Measurements from ENCODE around the gene SLC25A48. TPM values are rescaled to one million over a fixed set of nuclear protein-coding genes. Genes with fewer than 3 reads are reported as not detected.

SLC25A48 gene
- total RNA-seq, 1 experiment from 2014 or later = not detected

GRCh38 chr5:135859641-135860040, 25.2 kb downstream of the SLC25A48 start:
- Histone ChIP-seq H3K4me2 (ENCODE audit: low read depth, low read length, poor library complexity, severe bottlenecking) (no peak overlapping the region), H3K27ac (ENCODE audit: low read length) (no peak overlapping the region), H2AFZ (ENCODE audit: low read length) (no peak overlapping the region), H3K9me2 (replicated peaks; ENCODE audit: insufficient read depth, low read length) (no peaks in the 10 kb centered on the region), H4K20me1 (ENCODE audit: insufficient read depth, low read depth, low read length) (no peaks in the 10 kb centered on the region), H3K27me3 (ENCODE audit: low read length) (no peaks in the 10 kb centered on the region), H3K79me2 (ENCODE audit: low read length) (no peaks in the 10 kb centered on the region), H3K4me3 (ENCODE audit: low read length) (no peak overlapping the region), H3K4me1 (ENCODE audit: low read length) (no peaks in the 10 kb centered on the region), H3K9me3 (ENCODE audit: low read length) (no peaks in the 10 kb centered on the region), H3K36me3 (ENCODE audit: insufficient read depth, low read length) (no peaks in the 10 kb centered on the region), H3K9ac (ENCODE audit: low read length) (no peak overlapping the region)
- no peak for DNase-seq

DNA sequence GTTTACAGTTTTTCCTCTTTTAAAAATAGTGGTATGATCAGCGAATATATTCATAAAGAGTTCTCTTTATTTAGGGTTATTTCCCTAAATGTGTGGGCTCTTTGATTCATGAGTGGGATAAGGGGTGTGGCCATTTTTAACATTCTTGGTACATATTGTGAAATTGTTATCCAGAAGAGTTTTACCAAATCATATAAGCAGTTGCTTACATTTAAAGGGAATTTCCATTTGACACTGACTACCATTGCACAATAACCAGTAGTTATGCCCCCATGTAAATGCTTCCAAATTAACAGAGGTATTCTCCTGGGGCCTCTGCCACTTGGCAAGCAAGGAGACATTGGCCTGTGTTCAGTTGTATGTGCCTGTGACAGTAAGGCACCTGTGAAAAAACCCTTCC, 27.2 kb downstream of the SLC25A48 start:
- no peaks in the 10 kb centered on the region for H3K4me1 ChIP-seq (ENCODE audit: low read length)
- H3K9ac ChIP-seq (ENCODE audit: low read length) = no peak overlapping the region
- no peaks in the 10 kb centered on the region for H3K36me3 ChIP-seq (ENCODE audit: insufficient read depth, low read length)
- no peaks in the 10 kb centered on the region for H3K9me2 ChIP-seq (replicated peaks; ENCODE audit: insufficient read depth, low read length)
- H2AFZ ChIP-seq (ENCODE audit: low read length) = no peak overlapping the region
- no peaks in the 10 kb centered on the region for H3K79me2 ChIP-seq (ENCODE audit: low read length)
- no peak for DNase-seq
- no peak overlapping the region for H3K4me2 ChIP-seq (ENCODE audit: low read depth, low read length, poor library complexity, severe bottlenecking)
- no peaks in the 10 kb centered on the region for H3K27me3 ChIP-seq (ENCODE audit: low read length)
- H3K27ac ChIP-seq (ENCODE audit: low read length) = no peak overlapping the region
- H3K4me3 ChIP-seq (ENCODE audit: low read length) = no peak overlapping the region
- H3K9me3 ChIP-seq (ENCODE audit: low read length) = no peaks in the 10 kb centered on the region
- H4K20me1 ChIP-seq (ENCODE audit: insufficient read depth, low read depth, low read length) = no peaks in the 10 kb centered on the region

DNA sequence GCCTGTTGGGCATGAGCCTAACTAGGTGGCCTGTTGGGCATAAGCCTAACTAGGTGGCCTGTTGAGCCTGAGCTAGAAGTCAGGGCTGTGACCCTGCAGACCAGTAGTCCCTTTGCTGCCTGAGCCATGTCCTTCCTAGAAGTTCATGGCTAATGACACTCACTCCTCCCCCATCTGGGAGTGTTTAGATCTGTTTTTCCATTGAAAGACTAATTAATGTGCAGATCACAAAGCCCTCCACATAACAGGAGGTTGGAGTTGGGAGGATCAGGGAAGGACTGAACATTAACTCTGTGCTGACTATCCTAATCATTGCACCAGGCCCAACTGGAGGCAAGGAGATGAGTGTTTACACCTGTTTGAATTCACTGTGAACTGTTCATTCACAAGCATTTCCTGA, 27.6 kb downstream of the SLC25A48 start:
- Histone ChIP-seq H3K4me2 (ENCODE audit: low read depth, low read length, poor library complexity, severe bottlenecking) (no peak overlapping the region), H3K9me2 (replicated peaks; ENCODE audit: insufficient read depth, low read length) (no peaks in the 10 kb centered on the region), H3K4me3 (ENCODE audit: low read length) (no peak overlapping the region), H3K79me2 (ENCODE audit: low read length) (no peaks in the 10 kb centered on the region), H3K9ac (ENCODE audit: low read length) (no peak overlapping the region), H2AFZ (ENCODE audit: low read length) (no peak overlapping the region), H3K36me3 (ENCODE audit: insufficient read depth, low read length) (no peaks in the 10 kb centered on the region), H3K9me3 (ENCODE audit: low read length) (no peaks in the 10 kb centered on the region), H4K20me1 (ENCODE audit: insufficient read depth, low read depth, low read length) (no peaks in the 10 kb centered on the region), H3K27me3 (ENCODE audit: low read length) (no peaks in the 10 kb centered on the region), H3K27ac (ENCODE audit: low read length) (no peak overlapping the region), H3K4me1 (ENCODE audit: low read length) (no peaks in the 10 kb centered on the region)
- DNase-seq = no peak

DNA sequence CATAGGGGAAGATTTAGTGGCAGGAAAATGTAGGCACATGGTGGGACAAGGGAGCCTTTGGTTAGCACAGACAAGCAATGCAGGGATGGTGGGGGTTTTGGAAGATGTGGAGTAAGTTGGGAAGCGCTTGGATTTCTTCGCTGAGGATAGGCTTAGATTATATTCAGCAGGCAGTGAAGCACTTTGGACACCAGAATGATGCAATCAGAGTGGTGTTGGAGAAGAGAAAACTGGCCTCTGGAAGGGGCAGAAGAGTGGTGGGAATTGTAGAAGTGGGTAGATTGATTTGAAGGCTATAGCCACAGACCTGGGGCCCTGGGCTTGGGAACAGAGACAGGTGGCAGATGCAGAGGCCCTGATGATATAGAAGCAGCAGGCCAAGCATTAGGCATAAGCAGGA, 28.3 kb downstream of the SLC25A48 start:
- Histone ChIP-seq H4K20me1 (ENCODE audit: insufficient read depth, low read depth, low read length) (no peaks in the 10 kb centered on the region), H3K9me2 (replicated peaks; ENCODE audit: insufficient read depth, low read length) (no peaks in the 10 kb centered on the region), H3K4me3 (ENCODE audit: low read length) (no peak overlapping the region), H3K4me1 (ENCODE audit: low read length) (no peaks in the 10 kb centered on the region), H3K27me3 (ENCODE audit: low read length) (no peaks in the 10 kb centered on the region), H3K9ac (ENCODE audit: low read length) (no peak overlapping the region), H3K9me3 (ENCODE audit: low read length) (no peaks in the 10 kb centered on the region), H2AFZ (ENCODE audit: low read length) (no peak overlapping the region), H3K36me3 (ENCODE audit: insufficient read depth, low read length) (no peaks in the 10 kb centered on the region), H3K27ac (ENCODE audit: low read length) (no peak overlapping the region), H3K79me2 (ENCODE audit: low read length) (no peaks in the 10 kb centered on the region), H3K4me2 (ENCODE audit: low read depth, low read length, poor library complexity, severe bottlenecking) (no peak overlapping the region)
- DNase-seq = no peak

GRCh38 chr5:135864503-135865435, 30.3 kb downstream of the SLC25A48 start:
- no peak overlapping the region for H3K4me2 ChIP-seq (ENCODE audit: low read depth, low read length, poor library complexity, severe bottlenecking)
- H3K36me3 ChIP-seq (ENCODE audit: insufficient read depth, low read length) = no peaks in the 10 kb centered on the region
- no peaks in the 10 kb centered on the region for H4K20me1 ChIP-seq (ENCODE audit: insufficient read depth, low read depth, low read length)
- H3K9me3 ChIP-seq (ENCODE audit: low read length) = no peaks in the 10 kb centered on the region
- H3K9me2 ChIP-seq (replicated peaks; ENCODE audit: insufficient read depth, low read length) = no peaks in the 10 kb centered on the region
- no peak for DNase-seq
- H3K4me1 ChIP-seq (ENCODE audit: low read length) = no peaks in the 10 kb centered on the region
- H3K79me2 ChIP-seq (ENCODE audit: low read length) = no peaks in the 10 kb centered on the region
- no peak overlapping the region for H3K9ac ChIP-seq (ENCODE audit: low read length)
- no peaks in the 10 kb centered on the region for H3K27me3 ChIP-seq (ENCODE audit: low read length)
- H3K27ac ChIP-seq (ENCODE audit: low read length) = no peak overlapping the region
- no peak overlapping the region for H3K4me3 ChIP-seq (ENCODE audit: low read length)
- H2AFZ ChIP-seq (ENCODE audit: low read length) = no peak overlapping the region

GRCh38 chr5:135866016-135866415, 31.6 kb downstream of the SLC25A48 start:
- Histone ChIP-seq H4K20me1 (ENCODE audit: insufficient read depth, low read depth, low read length) (no peaks in the 10 kb centered on the region), H3K4me2 (ENCODE audit: low read depth, low read length, poor library complexity, severe bottlenecking) (no peak overlapping the region), H3K4me1 (ENCODE audit: low read length) (no peaks in the 10 kb centered on the region), H3K27me3 (ENCODE audit: low read length) (no peaks in the 10 kb centered on the region), H3K9me2 (replicated peaks; ENCODE audit: insufficient read depth, low read length) (no peaks in the 10 kb centered on the region), H3K36me3 (ENCODE audit: insufficient read depth, low read length) (no peaks in the 10 kb centered on the region), H3K9ac (ENCODE audit: low read length) (no peak overlapping the region), H2AFZ (ENCODE audit: low read length) (no peak overlapping the region), H3K4me3 (ENCODE audit: low read length) (no peak overlapping the region), H3K79me2 (ENCODE audit: low read length) (no peaks in the 10 kb centered on the region), H3K9me3 (ENCODE audit: low read length) (no peaks in the 10 kb centered on the region), H3K27ac (ENCODE audit: low read length) (no peak overlapping the region)
- no peak for DNase-seq

GRCh38 chr5:135867599-135867998, 33.1 kb downstream of the SLC25A48 start:
- Histone ChIP-seq H3K9me3 (ENCODE audit: low read length) (no peaks in the 10 kb centered on the region), H3K4me2 (ENCODE audit: low read depth, low read length, poor library complexity, severe bottlenecking) (no peak overlapping the region), H3K27ac (ENCODE audit: low read length) (no peak overlapping the region), H3K27me3 (ENCODE audit: low read length) (no peaks in the 10 kb centered on the region), H2AFZ (ENCODE audit: low read length) (no peak overlapping the region), H3K4me3 (ENCODE audit: low read length) (no peak overlapping the region), H4K20me1 (ENCODE audit: insufficient read depth, low read depth, low read length) (no peaks in the 10 kb centered on the region), H3K9ac (ENCODE audit: low read length) (no peak overlapping the region), H3K9me2 (replicated peaks; ENCODE audit: insufficient read depth, low read length) (no peaks in the 10 kb centered on the region), H3K36me3 (ENCODE audit: insufficient read depth, low read length) (no peaks in the 10 kb centered on the region), H3K4me1 (ENCODE audit: low read length) (no peaks in the 10 kb centered on the region), H3K79me2 (ENCODE audit: low read length) (no peaks in the 10 kb centered on the region)
- DNase-seq = no peak

GRCh38 chr5:135868681-135869080, 34.2 kb downstream of the SLC25A48 start:
- no peak overlapping the region for H3K9ac ChIP-seq (ENCODE audit: low read length)
- H3K27ac ChIP-seq (ENCODE audit: low read length) = no peak overlapping the region
- no peaks in the 10 kb centered on the region for H3K27me3 ChIP-seq (ENCODE audit: low read length)
- H3K4me1 ChIP-seq (ENCODE audit: low read length) = no peaks in the 10 kb centered on the region
- H3K36me3 ChIP-seq (ENCODE audit: insufficient read depth, low read length) = no peaks in the 10 kb centered on the region
- H3K79me2 ChIP-seq (ENCODE audit: low read length) = no peaks in the 10 kb centered on the region
- H3K4me3 ChIP-seq (ENCODE audit: low read length) = no peak overlapping the region
- H3K4me2 ChIP-seq (ENCODE audit: low read depth, low read length, poor library complexity, severe bottlenecking) = no peak overlapping the region
- DNase-seq = no peak
- H4K20me1 ChIP-seq (ENCODE audit: insufficient read depth, low read depth, low read length) = no peaks in the 10 kb centered on the region
- no peaks in the 10 kb centered on the region for H3K9me3 ChIP-seq (ENCODE audit: low read length)
- no peaks in the 10 kb centered on the region for H3K9me2 ChIP-seq (replicated peaks; ENCODE audit: insufficient read depth, low read length)
- no peak overlapping the region for H2AFZ ChIP-seq (ENCODE audit: low read length)
